HG02763 (cell line): ENCODE measurements around the gene CYP39A1.

Source experiments
- ATAC-seq: cut with Tn5 transposase; IDR thresholded peaks from one replicate; pipeline ENCODE4 v1.9.1; 2021; ENCODE audit warnings: mild to moderate bottlenecking, moderate library complexity; ENCODE audit not compliant: unreplicated experiment

The CYP39A1 gene

DNA sequence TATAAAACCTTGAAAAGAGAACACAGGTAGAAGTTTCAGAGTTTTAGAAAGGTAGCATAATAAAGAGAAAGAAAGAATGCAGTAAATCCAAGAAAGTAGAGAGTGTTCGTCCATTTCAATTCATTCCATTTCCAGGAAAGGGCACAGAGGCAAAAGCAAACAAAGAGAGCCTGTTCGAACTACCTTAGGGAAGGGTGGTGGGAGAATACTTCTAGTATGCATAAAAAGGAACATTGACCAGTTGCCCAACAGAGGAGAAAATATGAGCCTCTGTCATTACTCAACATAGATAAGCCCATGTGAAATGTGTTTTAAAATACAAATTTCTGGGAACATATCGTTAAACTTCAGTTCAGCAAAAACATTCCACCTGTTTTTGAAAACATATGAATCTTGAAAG lies 60.6 kb downstream of the CYP39A1 start:
- no peak for ATAC-seq

DNA sequence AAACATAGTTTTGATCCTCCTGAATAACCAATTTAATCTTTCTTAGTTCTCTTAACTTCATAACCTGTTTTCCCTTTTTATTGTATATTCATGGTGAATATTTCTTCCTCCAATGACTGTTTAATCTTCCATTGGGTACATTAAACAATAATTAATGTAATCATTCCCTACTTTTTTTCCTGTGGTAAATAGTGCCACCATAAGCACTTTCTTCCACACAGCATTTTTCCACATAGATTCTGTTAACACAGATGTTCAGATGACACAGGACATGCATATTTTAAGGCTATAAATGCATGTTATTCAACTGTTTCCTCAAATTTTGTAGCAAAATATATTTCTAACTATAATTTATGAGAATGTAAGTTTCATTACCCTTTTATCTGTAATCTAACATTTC lies 61.9 kb downstream of the CYP39A1 start:
- ATAC-seq: no peak

DNA sequence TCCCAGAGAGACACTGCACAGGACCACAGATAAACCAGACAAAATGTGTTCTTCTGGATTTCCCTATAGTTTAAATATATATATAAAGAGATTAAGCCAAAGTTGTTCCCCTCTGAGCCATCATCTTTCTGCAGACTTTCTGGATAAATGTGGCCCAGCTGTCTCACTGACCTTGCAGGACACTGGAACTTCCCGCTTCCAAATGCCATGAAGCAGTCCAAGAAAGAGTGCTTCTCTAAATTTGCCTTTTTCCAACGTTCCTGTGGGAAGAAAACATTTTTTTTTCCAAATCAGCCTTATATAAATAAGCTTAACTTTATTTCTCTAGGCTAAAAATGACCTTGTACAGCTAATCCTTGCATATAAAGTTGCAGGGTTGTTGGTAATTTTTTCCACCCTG lies 65.7 kb downstream of the CYP39A1 start:
- ATAC-seq: no peak

DNA sequence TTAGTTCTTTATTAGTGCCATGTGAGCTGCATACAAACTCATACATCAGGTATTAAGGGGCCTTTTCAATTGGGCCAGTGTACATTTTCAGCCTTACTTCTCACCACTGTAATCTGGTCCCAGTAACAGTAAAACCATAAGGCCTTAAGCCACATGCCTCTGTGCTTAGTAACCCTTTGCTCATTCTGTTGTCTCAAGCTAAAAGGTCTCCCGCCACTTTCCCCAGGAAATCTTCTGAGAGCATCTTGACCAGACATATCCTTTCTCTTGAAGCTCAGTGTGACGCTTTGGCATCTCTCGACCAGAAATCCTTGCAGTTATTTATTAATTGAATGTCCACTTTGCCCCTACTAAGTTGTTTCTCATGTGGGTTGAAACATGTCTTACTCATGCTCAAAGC lies 68.0 kb downstream of the CYP39A1 start:
- no peak for ATAC-seq

DNA sequence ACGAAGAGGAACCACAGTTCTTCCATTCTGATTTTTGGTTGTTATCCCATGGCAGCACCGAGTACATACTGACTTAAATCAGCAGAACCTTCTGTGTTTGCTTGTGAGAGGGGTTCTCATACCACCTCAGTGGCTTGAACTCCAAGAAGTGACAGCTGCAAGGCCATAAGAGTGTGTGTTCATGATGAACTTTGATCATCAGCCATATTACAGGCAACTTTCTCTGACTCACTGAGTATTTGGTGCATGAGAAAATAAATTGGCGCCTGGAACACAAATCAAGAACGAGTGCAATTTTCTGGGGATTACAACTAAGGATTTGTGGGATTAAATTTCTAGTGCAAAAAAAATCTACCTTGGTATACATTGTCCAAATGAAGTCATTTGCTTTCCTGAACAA lies 68.9 kb downstream of the CYP39A1 start:
- ATAC-seq: no peak

DNA sequence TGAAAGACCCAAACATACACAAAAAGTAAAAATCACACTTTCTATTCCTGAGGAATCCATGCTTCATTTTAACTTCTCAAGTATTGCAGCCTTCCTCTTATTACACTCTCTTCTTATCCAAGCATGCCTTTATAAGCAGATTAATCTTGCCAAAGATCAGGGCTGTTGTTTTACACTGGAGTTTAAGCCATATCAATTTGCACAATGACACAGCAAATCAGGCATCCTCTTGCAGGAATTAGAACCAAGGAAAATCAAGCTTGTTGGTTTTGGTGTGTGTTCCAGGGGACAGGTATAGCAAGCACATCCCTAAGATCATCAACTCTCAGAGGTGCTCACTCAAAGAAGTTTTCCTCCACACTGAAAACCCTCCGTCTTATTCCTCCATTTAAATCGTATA lies 69.5 kb downstream of the CYP39A1 start:
- ATAC-seq: no peak

DNA sequence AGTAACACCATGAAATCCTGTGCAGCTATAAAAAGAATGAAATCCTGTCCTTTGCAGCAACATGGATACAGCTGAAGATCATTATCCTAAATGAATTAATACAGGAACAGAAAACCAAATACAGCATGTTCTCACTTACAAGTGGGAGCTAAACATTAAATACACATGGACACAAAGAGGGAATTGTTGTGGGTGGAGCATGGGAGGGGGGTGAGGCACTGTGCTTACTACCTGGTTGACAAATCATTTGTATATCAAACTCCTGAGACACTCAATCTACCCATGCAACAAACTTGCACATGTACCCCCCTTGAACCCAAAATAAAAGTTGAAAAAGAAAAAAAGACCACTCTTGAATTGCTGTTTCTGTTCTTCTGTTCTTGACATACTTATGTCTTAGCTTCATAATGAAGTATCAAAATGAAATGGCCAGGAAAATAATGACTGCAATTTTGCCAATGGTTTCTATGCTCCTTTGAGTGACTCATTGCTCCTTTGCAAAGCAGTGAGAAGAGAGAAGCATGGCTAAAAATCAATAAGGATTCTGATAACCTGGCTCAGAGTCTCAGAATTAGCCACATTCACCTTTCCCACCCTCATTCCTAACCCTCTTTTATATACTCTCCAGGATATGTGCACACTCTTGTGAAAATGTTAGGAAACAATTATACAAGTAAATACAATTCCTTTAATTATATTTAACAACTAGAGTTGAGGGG lies 71.0 kb downstream of the CYP39A1 start:
- ATAC-seq: no peak

DNA sequence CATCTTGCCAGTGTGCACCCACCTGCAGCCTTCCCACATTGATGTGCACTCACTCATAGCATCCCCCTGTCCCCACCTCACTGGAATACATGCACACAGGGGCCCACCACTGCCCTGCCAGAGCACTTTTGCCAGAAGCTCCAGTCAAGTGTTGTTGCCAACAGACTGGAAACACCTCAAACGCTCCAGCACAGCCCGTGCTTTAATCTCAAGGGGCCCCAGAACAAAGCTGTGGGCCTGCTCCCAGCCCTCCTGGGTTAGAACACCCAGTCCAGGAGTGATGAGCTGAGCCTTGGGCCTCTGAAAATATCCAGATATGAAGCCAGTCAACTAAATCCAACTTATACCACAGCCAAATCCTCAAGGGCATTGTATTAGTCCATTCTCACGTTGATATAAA lies 77.1 kb downstream of the CYP39A1 start:
- no peak for ATAC-seq

DNA sequence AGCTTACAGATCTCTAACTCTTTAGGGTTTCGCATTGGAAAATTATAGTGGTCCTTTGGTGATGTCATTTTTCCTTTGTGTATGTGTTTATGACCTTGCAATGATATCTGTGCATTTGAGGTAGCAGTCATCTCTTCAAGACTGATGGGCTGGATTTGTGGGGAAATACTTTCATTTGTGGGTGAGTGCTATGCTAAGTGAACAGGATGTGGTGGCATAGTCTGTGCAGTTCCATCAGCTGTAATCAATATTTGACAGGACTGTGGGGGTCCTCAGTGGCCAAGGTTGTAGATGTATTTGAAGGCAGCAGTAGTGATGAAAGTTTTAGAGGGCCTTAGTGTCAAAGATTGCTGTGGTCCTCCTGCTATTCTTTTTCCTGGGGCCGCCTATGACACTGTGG lies 79.5 kb downstream of the CYP39A1 start:
- no peak for ATAC-seq

DNA sequence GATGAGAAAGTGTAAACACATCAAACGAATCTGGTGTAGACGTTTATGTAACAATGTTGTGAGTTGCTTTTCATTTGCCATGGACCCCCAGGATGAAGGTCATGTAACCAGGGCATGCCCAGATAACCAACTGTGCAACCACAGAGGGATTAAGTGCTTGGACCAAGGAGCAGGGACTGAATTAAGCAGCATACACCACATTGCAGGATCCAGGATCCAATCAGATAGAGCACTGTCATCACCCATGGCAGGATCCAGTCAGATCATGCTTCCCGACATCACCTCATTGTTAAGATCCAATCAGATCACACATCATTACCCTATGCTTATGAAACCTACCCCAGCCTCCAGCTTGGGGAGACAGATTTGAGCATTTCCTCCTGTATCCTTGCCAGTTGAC lies 87.1 kb downstream of the CYP39A1 start:
- no peak for ATAC-seq

DNA sequence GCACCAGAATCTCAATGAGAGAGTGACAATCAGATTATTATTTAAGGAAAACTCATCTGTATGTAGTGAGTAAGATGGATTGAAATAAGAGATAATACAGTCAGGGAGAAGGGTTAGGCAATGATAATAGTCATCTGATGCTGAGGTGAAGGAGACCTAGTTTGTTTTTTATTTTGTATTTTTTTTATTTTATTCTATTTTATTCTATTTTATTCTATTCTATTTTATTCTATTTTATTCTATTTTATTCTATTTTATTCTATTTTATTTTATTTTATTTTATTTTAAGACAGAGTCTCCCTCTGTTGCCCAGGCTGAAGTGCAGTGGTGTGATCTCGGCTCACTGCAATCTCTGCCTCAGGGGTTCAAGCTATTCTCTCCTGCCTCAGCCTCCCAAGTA lies 88.7 kb downstream of the CYP39A1 start:
- ATAC-seq: no peak

DNA sequence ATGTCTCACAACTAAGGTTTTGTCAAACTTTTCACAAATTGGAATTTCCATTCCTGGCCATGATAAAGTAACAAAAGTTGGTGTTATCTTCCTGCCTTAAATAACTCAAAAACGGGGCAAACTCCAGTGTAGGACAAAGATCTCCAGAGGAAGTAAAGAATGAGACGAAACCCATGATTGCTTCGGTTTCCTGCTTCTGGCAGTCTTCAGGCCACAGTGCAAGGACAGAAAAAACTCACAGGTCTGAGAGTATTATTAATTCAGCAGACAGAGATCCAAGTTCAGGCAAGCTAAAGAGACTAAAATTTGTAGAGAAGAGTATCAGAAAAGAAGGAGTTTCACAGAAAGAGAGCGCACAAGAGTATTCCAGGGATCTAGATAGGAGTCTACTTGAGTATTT lies 96.6 kb downstream of the CYP39A1 start:
- ATAC-seq: no peak

DNA sequence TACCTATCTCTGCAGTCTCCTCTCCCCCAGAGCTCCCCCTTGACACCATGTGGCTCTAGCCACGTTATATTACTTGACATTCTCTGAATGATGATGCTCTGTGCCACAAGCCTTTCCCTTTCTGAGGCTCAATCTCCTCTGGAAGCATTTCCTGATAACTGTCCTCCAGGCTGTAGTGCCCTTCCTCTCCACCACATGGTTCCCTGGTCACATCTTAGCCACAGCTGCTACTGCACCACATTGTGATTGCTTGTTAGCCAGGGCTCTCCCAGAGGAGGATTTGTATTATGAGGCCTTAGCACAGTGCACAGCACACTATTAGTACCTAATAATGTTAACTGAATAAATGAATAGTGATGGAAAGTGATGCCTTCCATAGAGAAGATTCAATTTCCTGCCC lies 97.5 kb downstream of the CYP39A1 start:
- no peak for ATAC-seq

DNA sequence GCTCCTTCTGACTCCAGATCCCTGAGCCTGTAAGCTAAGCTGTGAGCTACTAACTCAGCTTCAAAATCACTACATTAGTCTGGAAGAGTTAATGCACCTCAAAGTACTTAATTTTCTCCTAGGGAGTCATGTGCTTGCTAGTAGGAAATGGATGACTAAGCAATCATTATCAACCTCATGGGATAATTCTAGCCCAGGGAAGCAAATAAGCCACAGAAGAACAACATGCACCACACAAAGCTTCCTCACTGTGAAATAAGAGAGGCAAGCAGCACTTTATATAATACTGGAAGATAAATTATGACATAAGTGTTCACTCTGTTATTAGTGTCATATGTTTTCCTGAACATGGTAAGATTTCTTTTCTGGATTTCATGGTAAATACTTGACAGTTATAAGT lies 103.5 kb downstream of the CYP39A1 start:
- no peak for ATAC-seq

DNA sequence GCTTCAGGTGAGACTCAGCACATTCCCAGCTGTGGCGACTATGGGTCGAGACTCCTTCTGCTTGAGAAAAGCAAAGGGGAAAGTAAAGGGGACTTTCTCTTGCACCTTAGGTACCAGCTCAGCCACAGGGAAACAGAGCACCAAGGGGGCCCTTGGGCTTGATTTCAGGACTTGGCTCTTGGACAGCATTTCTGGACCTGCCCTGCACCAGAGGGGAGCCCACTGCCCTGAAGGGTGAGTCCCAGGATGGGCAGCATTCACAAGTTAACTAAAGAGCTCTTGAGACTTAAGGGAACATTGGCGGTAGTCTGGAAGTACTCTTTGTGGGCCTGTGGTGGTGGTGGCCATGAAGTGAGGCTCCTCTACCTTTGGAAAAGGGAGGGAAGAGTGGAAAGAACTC lies 111.1 kb downstream of the CYP39A1 start:
- no peak for ATAC-seq

DNA sequence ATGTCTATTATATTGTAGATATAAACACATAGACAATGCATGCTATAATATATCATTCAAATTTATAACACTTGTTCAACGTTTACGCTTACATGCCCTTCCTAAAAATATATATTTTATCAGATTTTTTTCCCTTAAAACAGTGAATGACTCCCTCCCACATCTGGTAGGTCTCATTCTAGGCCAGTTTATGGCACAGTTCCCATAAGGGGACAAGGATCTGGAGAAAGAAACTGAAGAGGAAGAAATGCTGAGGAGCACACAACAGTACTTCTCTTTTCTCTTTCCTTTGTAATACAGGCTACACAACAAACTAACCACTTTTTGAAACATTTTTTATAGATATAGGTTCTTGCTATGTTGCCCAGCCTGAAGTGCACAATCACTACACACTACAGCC lies 112.8 kb downstream of the CYP39A1 start:
- no peak for ATAC-seq

DNA sequence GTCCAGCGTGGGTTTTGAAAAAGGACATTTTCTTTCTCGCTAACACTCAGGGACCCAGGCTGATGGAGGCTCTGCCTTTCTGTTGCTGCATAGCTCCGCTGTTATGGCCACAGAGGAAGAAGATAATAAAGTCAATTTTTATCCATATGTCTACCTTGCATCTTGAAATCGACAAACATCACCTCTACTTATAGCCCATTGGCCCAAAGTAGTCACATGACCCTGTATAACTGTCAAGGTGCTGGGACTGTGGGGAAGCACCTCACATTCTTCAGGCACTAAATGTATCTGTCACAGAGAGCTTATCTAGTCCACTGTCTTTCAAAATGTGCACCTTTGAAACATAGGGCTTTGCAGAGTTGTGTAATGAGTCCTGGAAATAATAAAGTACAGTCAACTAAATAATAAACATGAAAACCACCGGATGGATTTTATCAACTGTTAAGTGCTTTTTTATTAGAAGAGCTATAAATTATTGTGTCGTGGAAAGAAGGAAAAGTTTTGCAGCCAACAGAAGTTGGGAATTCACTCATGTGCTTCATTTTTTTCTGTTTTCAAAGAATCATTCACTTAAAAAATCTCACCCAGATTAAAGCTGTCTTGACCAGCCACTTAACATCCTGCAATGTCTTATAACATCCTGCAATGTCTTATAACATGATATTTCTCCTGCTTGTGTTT lies 113.7 kb downstream of the CYP39A1 start:
- no peak for ATAC-seq

DNA sequence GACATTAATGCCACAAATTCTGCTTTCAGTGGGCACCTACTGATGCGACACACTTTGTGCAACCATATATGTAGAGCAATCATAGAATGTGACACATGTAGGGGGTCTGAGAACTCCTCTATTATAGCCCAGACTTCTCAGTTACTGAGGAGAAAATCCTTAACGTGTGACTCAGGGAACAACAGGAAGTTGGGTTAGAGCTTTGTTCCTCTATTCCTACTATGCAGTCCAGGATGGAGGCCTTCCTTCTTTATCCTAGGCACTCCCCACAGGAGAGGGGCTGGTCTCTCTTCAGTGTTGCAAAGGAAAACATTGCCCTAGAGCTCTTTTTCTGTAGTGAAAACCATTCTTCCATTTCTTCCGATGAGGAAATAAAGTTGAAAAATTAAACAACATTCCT lies 121.7 kb downstream of the CYP39A1 start:
- no peak for ATAC-seq

DNA sequence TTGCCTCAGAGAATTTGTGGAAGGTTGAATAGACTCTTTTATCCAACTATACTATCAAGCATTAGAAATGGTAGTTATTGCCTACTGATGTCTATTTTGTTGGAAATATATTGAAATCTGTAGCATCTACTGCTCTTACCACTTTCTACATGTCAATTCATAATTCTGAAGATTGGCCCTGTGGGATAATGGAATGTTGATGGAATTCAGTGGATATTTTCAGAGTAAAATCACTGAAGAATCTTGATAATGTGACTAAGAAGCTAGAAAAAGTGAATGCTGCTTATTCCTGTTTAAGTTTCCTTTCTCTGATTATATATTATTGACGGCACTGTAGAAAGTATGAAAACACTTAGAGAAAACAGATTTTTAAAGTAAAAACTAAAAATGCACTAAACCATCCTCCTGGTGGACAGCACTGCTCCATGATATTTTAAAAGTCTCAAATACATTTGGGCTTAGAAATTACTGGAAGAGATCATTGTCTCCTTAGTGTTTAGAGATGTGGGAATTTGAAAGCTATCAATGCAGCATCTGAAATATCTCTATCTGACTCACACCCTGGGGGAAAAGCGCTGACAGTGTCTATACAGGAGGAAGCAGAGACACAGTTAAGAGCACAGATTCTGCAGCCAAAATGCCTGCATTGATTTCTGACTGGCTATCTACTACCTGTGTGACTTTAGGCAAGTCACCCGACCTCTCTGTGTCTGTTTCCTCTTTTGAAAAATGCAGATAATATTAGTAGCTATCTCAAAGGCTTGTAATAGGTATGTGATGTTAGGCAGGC lies 123.5 kb downstream of the CYP39A1 start:
- no peak for ATAC-seq

DNA sequence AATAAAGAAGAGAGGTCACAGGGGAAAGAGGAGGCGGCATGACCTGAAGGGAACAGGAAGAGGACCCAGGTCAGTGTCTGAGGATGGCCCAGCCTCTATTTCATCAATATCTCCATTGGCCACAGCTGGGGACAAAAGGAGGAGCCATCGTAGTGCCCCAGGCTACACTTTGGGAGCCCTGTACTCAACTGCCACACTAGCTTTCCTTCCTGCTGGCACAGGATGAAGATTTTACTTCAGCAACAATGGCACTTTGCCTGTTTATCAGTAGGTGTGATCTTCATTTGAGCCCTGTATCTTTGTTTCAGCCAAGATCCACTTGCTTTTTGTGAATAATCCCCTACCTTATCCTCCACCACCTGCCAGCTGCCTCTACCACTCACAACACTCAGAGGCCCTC lies 126.0 kb downstream of the CYP39A1 start:
- ATAC-seq: no peak

DNA sequence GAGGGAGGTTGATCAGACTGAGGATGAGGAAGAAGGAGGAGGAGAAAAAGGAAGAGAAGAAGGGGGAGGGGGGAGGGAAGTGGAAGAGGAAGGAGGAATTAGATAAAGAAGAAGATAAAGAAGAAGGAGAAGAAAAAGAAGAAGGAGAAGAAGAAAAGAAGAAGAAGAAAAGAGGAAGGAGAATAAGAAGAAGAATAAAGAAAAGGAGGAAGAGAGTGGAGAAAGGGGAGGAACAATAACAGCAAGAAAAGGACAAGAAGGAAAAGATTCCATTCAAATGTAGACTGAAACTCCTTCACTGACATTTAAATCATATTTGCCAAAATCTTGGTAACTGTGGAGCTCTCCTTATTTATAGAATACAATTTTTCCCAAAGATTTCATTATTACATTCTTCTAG lies 127.0 kb downstream of the CYP39A1 start:
- no peak for ATAC-seq

DNA sequence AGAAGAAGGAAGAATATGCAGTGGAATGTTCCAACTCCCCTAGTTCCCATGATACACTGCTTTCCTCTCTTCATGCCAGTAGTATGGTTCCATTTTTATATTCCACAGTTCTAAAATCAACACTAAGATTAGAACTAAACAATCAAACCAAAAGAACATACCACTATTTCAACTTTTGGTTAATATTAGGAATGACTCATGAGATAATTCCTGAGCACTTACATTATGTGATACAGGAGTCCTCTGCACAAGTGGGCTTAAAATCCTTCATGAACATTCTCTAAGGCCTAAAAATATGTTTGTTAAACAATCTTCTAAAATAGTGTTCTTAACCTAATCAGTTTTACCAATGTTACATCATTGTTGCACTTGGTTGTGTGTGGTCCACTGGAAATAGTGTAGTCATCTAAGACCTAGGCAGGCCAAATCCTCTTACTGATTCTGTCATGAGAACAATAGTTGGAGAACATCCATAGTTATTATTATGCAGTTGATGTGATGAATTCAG lies 131.1 kb downstream of the CYP39A1 start:
- no peak for ATAC-seq
